ENCODE measurements around the gene LINGO1.

DNA sequence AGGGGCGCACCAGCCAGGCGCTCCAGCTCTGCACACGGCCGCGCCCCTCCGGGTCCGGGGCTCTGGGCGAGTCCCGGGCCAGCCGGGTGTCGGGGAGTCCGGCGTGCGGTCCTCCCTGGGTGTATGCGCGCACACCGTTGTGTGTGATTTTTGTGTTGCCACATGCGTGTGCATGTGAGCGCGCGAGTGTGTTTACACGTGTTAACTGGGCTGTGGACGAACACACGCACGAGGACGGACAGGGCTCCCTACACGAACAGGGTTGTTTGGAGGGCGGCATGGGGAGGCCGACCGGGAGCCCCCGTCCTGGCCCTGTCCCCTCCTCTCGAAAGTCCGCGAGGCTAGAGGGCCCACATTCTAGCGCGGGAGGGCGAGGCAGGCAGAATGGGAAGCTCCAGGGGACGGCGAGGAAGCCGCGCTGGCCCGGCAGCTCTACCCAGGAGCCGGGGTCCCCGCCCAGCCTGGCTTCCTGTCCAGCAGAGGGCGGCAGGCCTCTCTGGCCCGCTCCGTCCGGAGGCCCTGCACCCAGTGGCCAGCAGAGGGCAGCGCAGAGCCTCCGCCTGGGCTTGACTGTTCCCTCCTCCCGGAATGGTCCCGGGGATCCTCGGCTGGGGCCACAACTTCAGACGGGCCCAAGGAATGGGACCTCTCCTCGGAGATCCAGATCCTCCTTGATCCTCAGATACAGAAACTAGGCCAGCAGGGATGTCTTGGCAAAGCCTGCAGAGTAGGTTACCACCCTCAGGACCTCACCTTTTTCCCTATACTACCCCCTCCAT, 611 bp upstream of the LINGO1 start:
- TF ChIP-seq POLR2A (IDR thresholded peaks at IDR 0.05), result no peak
- peak; percentile 98 to 100 (median 100) for TF ChIP-seq CTCF (IDR thresholded peaks at IDR 0.05)

All from right lobe of liver (tissue), 4 donors.